MCF 10A (cell line): ENCODE data around the gene AUTS2. TPM values are rescaled to one million over a fixed set of nuclear protein-coding genes. Genes with fewer than 3 reads are reported as not detected.
A peak's percentile ranks its signal among the peaks of the same experiment; 100 is the strongest.

ENCODE experiments used
- BruUV-seq: library from RNA; stranded (reverse); fragments of 400-500 nt; replicated peaks from 2 replicates; lab custom pipeline; 2021; lab: Mats Ljungman, UMichigan
- CTCF ChIA-PET: fragments of 300-600 bp; sonication (Branson Sonifier 250); formaldehyde crosslinking; extraction: SDS; loops from one replicate; lab custom pipeline; 2021; ENCODE audit warnings: antibody characterized with exemption, inconsistent platforms; lab: Yijun Ruan, JAX
- POLR2A ChIA-PET: fragments of 300-600, 350-650 bp; sonication (Branson Sonifier 250); formaldehyde crosslinking; extraction: SDS; loops from one replicate; lab custom pipeline; 2020; ENCODE audit warnings: antibody characterized with exemption, inconsistent platforms; lab: Yijun Ruan, JAX
- DNase-seq: peaks from one replicate; pipeline ENCODE4 v3.0.0-alpha.2; 2018; ENCODE audit not compliant: unreplicated experiment
- H3K27ac Mint-ChIP-seq: one replicate; pipeline ENCODE4 v1.8.0; 2022; ENCODE audit warnings: mild to moderate bottlenecking, low read depth, mixed read lengths; ENCODE audit not compliant: unreplicated experiment
- H3K27me3 Mint-ChIP-seq: one replicate; pipeline ENCODE4 v1.8.0; 2022; ENCODE audit warnings: mixed read lengths; ENCODE audit not compliant: insufficient read depth, unreplicated experiment
- H3K36me3 Mint-ChIP-seq: one replicate; pipeline ENCODE4 v1.8.0; 2022; ENCODE audit warnings: mild to moderate bottlenecking, moderate library complexity, mixed read lengths; ENCODE audit not compliant: insufficient read depth, unreplicated experiment
- H3K4me1 Mint-ChIP-seq: one replicate; pipeline ENCODE4 v1.8.0; 2022; ENCODE audit warnings: mixed read lengths; ENCODE audit not compliant: insufficient read depth, unreplicated experiment
- H3K4me3 Mint-ChIP-seq: one replicate; pipeline ENCODE4 v1.8.0; 2022; ENCODE audit warnings: mild to moderate bottlenecking, moderate library complexity, mixed read lengths; ENCODE audit not compliant: unreplicated experiment
- H3K9me3 Mint-ChIP-seq: one replicate; pipeline ENCODE4 v1.8.0; 2022; ENCODE audit warnings: mixed read lengths; ENCODE audit not compliant: unreplicated experiment
- CTCF ChIP-seq: fragments of 200-600 bp; IDR thresholded peaks from one replicate; pipeline ENCODE4 v1.8.0; 2022; ENCODE audit warnings: antibody characterized with exemption, mild to moderate bottlenecking; ENCODE audit not compliant: unreplicated experiment
- intact Hi-C: fragments of 100-400 bp; cut with micrococcal nuclease; formaldehyde crosslinking; loops from 2 replicates; pipeline ENCODE4 v1.14.1; 2022
- total RNA-seq: library from RNA; stranded (reverse); gene quantifications from 2 replicates; pipeline ENCODE4 v1.2.3, GENCODE V29; 2022

Gene AUTS2
- total RNA-seq, 1 experiment from 2014 or later = 1.3 TPM

- Mint-ChIP-seq H3K27me3 (no peaks in the 10 kb centered on the region), H3K4me3 (peak overlapping the region; percentile 75), H3K36me3 (no peaks in the 10 kb centered on the region), H3K9me3 (no peaks in the 10 kb centered on the region), H3K4me1 (no peaks in the 10 kb centered on the region), H3K27ac (no peak overlapping the region)
- intact Hi-C loops = loop anchor here (5.0 to 10.0 kb wide), 4 partner anchors 98 to 653 kb away; no protein-coding TSS in a partner anchor
- POLR2A ChIA-PET = interaction anchor here (0.9 kb wide), 1 partner anchor 22 kb away, joined by 3 read pairs; no protein-coding TSS in a partner anchor
- BruUV-seq = no TSS peak
- TF ChIP-seq CTCF = no peak
- no peak for DNase-seq
- CTCF ChIA-PET = interaction anchor here (0.6 kb wide), 1 partner anchor 855 kb away, joined by 3 read pairs; no protein-coding TSS in a partner anchor
Observed at GRCh38 chr7:70694971-70695794, 1096.9 kb downstream of the AUTS2 start.

GRCh38 chr7:70695795-70696083 is 1097.5 kb downstream of the AUTS2 start:
- no TSS peak for BruUV-seq
- Mint-ChIP-seq H3K4me1 (no peaks in the 10 kb centered on the region), H3K9me3 (no peaks in the 10 kb centered on the region), H3K4me3 (peak overlapping the region; percentile 75), H3K27me3 (no peaks in the 10 kb centered on the region), H3K27ac (no peak overlapping the region), H3K36me3 (no peaks in the 10 kb centered on the region)
- POLR2A ChIA-PET = interaction anchor here (0.9 kb wide), 1 partner anchor 22 kb away, joined by 3 read pairs; no protein-coding TSS in a partner anchor
- CTCF ChIA-PET = no interaction called here
- no peak for DNase-seq
- intact Hi-C loops = loop anchor here (5.0 to 10.0 kb wide), 3 partner anchors 371 to 653 kb away; no protein-coding TSS in a partner anchor
- TF ChIP-seq CTCF = no peak

- H3K36me3 Mint-ChIP-seq = no peaks in the 10 kb centered on the region
- H3K9me3 Mint-ChIP-seq = no peaks in the 10 kb centered on the region
- TF ChIP-seq CTCF = no peak
- no peaks in the 10 kb centered on the region for H3K4me1 Mint-ChIP-seq
- no peak for DNase-seq
- no peak overlapping the region for H3K27ac Mint-ChIP-seq
- ChIA-PET CTCF (interaction anchor here (0.6 to 0.7 kb wide), 2 partner anchors 250 to 1787 kb away, joined by 3 read pairs; no protein-coding TSS in a partner anchor), POLR2A (interaction anchor here (0.9 kb wide), 1 partner anchor 21 kb away, joined by 3 read pairs; no protein-coding TSS in a partner anchor)
- intact Hi-C loops = loop anchor here (5.0 to 10.0 kb wide), 3 partner anchors 371 to 654 kb away; no protein-coding TSS in a partner anchor
- no TSS peak for BruUV-seq
- peak overlapping the region; percentile 75 for H3K4me3 Mint-ChIP-seq
- H3K27me3 Mint-ChIP-seq = no peaks in the 10 kb centered on the region
Observed at GRCh38 chr7:70696201-70696754, 1098.0 kb downstream of the AUTS2 start.
